GM18505 (cell line): Measurements from ENCODE around the gene MBD3L2B.
"Not testable (repeated sequence)": the region's sequence is repeated elsewhere in the genome, so short reads cannot be mapped to it uniquely, and the experiment has no call there.

Experiments used
- ATAC-seq: cut with Tn5 transposase; IDR thresholded peaks from one replicate; pipeline ENCODE4 v1.9.1; 2021; ENCODE audit not compliant: unreplicated experiment
- POLR2A ChIP-seq: IDR thresholded peaks from 4 replicates; pipeline ENCODE4 v1.6.1; 2011; ENCODE audit warnings: borderline replicate concordance; ENCODE audit not compliant: insufficient read depth, insufficient read length; ENCODE audit errors: extremely low read depth

The MBD3L2B gene

DNA sequence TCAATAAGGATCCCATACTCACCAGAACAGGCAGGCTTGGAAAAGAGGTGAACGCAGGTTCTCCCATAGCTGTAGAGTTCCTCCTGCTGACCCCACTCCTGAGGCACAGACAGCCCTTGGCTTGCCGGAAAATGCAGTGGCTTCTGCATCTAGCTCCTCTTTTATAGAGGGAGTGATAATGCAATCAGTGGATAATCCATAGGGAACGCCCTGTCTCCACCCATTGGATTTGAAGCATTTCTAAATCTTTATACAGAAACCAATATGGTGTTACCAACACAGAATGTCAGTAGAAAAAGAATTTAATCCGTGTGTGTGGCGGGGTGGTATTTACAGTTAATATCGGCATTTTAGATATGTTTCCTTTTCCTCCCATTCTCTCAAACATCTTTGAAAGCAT is at the start of gene MBD3L2B:
TSS of gene MBD3L2B (minus strand) at position 101 of the 400 bp plus-strand sequence. CDS start at position 67, 34 bp downstream.
- not testable (repeated sequence) for ATAC-seq

DNA sequence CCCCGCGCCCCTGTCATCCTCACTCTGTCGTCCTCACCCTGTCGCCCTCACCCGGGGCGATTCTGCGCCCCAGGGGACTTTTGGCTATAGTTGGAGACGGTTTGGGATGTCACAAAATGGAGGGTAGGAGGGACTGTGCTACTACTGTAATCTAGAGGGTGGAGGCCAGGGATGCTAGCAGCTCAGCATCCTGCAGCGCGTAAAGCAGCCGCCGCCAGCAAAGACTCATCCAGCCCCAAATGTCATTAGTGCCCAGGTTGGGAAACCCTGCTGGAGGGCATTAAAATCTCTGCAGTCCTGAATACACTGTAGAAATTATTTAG is 48.6 kb upstream of the MBD3L2B start:
- no peak for TF ChIP-seq POLR2A
- ATAC-seq = peak; percentile 26

DNA sequence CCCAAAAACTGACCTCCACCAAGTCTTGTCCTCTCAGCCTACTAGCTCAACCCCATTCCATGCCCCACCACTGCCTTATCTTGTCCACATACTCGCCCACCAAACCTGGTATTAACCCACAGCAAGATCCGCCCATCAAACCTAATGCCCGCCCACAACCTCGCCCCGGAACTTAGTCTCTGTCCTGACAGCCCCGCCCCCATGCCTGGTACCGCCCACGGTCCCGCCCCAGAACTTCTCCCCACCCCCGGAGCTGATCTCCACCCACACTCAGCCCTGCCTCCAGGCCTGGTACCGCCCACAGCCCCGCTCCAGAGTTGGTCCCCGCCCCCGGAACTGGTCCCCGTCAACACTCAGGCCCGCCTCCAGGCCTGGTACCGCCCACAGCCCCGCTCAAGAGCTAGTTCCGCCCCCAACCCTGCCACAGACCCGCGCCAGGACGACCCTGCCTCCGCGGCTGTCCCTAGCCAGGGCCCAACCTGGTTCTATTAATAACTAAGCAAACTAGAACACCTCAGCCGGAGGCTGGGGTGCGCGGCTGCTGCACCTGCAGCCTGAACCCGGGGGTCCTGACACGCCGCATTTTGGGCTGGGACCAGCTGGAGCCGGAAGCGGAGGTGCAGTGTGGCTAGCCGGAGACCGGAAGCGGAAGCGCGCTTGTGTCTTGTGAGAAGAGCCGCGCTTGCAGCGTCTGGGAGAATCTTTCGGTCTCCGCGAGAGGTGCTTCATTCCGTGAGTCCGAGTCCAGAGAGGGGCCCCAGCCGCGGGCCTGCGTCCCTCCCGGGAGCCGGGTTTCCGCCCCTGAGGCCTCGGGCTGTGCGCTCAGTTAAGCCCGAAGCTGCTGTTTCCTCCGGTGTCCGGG is 48.0 kb upstream of the MBD3L2B start, which contains the start of gene ZNF557:
TSS of gene ZNF557 (plus strand) at position 662 of the 862 bp plus-strand sequence. CDS start 5,372 bp downstream, outside the sequence.
- TF ChIP-seq POLR2A = peak; percentile 96
- ATAC-seq = peak; percentile 90

DNA sequence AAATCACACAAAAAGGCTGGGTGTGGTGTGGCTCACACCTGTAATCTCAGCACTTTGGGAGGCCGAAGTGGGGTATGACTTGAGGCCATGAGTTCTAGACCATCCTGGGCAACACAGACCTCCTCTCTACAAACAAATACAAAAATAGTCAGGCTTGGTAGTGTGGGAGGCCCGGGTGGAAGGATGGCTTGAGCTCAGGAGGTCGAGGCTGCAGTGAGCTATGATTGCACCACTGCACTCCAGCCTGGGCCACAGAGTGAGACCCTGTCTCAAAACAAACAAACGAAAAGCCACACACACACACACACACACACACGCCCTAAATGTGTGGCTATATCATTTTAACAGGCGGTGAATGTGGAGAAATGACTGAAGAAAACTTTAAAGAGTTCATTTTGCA is 47.4 kb upstream of the MBD3L2B start:
- ATAC-seq = no peak
- no peak for TF ChIP-seq POLR2A

DNA sequence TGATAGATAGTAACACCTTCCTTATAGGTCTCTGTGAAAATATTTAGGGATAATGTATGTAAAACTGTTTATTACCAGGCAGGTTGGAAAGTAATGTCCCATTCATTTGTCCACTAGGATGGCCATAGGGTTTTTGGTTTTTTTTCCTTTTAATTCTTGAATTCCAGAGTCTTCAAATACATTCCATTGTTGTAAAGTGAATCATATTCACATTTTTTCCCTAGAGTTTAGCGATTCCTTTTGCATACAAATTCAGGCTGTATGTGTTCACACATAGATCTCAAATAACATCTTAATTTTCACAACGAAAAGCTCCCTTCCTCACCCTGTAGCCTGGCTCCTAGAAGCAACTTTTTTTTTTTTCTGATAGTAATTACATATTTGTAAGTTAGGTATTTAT is 46.5 kb upstream of the MBD3L2B start:
- no peak for ATAC-seq
- TF ChIP-seq POLR2A = no peak

DNA sequence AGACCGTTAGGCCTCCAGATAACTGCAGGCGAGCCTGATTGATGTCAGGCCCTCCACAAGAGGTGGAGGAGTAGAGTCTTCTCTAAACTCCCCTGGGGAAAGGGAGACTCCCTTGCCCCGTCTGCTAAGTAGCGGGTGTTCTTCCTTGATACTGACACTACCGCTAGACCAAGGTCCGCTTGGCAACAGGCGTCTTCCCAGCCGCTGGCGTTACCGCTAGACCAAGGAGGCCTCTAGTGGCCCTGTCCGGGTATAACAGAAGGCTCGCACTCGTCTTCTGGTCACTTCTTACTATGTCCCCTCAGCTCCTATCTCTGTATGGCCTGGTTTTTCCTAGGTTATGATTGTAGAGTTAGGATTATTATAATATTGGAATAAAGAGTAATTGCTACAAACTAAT is 45.9 kb upstream of the MBD3L2B start:
- not testable (repeated sequence) for ATAC-seq

DNA sequence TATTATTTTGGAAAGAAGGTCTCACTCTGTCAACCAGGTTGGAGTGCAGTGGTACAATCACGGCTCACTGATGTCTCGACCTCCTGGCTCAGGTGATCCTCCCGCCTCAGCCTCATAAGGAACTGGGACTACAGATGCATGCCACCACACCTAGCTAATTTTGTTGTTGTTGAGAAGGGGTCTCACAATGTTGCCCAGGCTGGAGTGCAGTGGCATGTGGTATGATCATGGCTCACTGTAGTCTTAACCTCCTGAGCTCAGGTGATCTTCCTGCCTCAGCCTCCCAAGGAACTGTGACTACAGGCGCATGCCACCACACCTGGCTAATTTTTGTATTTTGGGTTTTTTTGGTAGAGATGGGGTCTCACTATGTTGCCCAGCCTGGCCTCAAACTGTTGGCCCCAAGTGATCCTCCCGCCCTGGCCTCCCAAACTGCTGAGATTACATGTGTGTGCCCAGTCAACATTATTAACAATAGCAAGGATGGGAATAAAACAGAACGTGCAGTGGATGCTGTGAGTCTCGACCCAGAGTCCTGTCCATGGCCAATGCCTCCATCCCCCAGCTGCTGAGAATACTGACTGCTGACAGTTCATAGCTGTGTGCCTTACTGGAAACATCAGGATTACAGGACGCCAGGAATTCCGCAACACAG is 42.7 kb upstream of the MBD3L2B start:
- TF ChIP-seq POLR2A = no peak
- ATAC-seq = no peak

DNA sequence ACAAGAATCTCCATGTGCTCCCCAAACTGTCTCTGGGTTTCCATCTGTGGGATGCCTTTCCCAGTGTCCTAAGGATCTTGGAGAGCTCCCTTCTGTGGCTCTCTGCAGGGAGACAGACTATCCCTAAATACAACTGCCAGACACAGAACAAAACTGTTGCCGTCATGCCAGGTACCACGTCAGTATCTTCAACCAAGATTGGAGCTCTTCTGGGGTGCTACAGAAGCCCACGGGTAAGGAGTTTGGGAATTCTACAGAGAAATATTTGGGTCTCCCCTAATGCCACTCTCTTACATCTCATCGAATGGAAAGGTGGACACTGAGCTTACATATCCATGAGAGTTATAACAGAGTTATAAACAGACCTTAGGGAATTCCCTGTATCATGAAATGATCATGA is 42.1 kb upstream of the MBD3L2B start:
- TF ChIP-seq POLR2A = no peak
- ATAC-seq = no peak

DNA sequence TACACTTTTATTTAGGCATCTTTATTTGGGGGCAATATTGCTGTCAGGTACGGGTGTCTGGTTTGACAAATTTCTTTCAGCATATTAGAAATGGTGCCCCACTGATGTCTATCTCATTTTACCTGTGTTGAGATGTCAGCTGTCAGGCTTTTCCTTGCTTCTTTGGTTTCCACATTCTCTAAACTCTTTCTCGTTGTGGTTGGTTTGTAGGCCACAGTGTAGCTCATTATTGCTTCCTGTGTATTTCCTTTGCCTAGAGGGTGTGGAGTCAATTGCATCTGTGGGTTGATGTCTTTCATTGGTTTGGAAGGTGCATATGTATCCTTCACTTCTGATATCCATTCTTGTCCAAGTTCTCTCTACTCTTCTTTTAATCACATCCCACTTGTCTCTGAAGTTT is 38.7 kb upstream of the MBD3L2B start:
- ATAC-seq = not testable (repeated sequence)

DNA sequence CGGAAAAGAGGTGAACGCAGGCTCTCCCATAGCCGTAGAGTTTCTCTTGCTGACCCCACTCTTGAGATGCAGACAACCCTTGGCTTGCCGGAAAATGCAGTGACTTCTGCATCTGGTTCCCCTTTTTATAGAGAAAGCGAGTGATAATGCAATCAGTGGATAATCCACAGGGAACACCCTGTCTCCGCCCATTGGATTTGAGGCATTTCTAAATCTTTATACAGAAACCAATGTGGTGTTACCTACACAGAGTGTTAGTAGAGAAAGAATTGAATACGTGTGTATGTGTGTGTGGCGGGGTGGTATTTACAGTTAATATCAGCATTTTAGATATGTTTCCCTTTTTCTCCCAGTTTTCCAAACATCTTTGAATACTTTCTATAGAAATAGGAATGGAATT is 37.3 kb upstream of the MBD3L2B start, which contains the start of gene MBD3L3:
TSS of gene MBD3L3 (minus strand) at position 101 of the 400 bp plus-strand sequence. CDS start at position 30, 71 bp downstream.
- ATAC-seq = not testable (repeated sequence)

DNA sequence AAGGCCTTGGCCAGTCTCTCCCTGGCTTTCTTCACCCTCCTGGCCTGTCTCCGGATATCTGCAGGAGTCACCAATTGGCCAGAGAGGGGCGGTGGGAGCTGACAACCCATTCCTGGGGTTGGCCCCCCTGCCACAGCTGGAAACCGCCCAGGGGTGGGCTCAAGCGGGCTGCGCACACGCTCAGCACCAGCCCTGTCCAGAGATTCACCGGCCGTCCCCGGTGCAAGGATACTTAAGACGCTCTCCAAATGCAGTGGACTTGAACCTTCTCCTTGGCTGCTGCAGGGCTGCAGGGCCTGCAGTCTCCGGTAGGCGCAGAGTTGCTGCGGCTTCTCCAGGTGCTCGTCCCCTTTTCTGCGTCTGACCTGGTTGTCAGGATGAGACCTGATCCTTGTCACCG is 35.1 kb upstream of the MBD3L2B start:
- ATAC-seq = not testable (repeated sequence)

DNA sequence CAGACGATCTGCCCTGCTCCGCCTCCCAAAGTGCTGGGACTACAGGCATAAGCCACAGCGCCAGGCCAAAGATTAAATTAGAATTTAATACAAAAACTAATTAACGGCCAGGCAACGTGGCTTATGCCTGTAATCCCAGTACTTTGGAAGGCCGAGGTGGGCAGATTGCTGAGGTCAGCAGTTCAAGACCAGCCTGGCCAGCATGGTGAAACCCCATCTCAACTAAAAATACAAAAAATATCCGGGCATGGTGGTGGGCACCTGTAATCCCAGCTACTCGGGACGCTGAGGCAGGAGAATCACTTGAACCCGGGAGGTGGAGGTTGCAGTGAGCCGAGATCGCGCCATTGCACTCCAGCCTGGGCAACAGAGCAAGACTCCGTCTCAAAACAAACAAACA is 34.4 kb upstream of the MBD3L2B start:
- not testable (repeated sequence) for ATAC-seq

DNA sequence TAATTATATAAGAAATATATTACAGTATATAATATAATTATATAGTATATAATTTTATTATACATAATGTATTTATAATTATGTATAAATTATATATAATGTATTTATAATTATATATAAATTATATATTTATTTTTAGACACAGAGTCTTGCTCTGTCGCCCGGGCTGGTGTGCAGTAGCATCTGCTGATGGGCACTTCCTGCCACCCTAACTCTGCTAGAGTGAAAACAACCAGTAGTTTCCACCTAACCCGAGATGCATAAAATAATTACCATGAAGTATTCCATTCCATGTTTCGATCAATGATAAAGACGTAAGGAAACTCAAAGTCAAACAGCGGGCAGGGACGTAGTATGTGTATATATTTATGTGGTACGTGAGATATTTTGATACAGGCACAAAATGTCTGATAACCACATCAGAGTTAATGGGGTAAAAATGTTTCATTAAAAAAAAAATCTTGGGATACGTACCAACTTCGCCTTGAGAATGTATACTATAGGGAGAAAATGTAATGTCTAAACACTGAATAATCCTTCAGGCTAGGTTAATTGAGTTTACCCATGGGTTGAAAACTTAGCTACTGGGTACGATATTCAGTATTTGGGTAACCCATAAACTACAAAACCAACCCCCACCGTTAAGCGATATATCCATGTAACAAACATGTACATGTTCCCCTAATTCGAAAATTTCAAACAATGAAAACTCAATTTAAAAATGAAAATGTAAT is 33.6 kb upstream of the MBD3L2B start:
- ATAC-seq = not testable (repeated sequence)

DNA sequence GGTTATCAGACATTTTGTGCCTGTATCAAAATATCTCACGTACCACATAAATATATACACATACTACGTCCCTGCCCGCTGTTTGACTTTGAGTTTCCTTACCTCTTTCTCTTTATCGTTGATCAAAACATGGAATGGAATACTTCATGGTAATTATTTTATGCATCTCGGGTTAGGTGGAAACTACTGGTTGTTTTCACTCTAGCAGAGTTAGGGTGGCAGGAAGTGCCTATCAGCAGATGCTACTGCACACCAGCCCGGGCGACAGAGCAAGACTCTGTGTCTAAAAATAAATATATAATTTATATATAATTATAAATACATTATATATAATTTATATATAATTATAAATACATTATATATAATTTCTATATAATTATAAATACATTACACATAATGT is 31.7 kb upstream of the MBD3L2B start:
- ATAC-seq = not testable (repeated sequence)

DNA sequence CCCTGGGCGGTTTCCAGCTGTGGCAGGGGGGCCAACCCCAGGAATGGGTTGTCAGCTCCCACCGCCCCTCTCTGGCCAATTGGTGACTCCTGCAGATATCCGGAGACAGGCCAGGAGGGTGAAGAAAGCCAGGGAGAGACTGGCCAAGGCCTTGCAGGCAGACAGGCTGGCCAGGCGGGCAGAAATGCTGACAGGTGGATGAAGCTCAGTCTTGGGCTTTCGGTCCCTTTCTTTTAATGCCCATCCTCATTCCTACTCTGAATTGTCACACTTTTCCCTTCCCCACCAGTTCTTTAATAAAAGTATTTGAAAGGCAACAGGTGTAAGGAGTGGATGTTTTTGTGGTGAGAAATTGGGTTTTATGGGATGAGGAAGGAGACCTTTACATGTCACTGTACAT is 30.2 kb upstream of the MBD3L2B start:
- not testable (repeated sequence) for ATAC-seq

DNA sequence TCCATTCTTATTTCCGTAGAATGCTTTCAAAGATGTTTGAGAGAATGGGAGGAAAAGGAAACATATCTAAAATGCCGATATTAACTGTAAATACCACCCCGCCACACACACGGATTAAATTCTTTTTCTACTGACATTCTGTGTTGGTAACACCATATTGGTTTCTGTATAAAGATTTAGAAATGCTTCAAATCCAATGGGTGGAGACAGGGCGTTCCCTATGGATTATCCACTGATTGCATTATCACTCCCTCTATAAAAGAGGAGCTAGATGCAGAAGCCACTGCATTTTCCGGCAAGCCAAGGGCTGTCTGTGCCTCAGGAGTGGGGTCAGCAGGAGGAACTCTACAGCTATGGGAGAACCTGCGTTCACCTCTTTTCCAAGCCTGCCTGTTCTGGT is 27.8 kb upstream of the MBD3L2B start, which contains the start of gene MBD3L2:
TSS of gene MBD3L2 (plus strand) at position 301 of the 400 bp plus-strand sequence. CDS start at position 354, 53 bp downstream.
- not testable (repeated sequence) for ATAC-seq

DNA sequence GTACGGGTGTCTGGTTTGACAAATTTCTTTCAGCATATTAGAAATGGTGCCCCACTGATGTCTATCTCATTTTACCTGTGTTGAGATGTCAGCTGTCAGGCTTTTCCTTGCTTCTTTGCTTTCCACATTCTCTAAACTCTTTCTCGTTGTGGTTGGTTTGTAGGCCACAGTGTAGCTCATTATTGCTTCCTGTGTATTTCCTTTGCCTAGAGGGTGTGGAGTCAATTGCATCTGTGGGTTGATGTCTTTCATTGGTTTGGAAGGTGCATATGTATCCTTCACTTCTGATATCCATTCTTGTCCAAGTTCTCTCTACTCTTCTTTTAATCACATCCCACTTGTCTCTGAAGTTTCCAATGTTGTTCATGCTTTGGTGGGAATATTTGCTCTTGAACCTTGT is 20.3 kb upstream of the MBD3L2B start:
- not testable (repeated sequence) for ATAC-seq

DNA sequence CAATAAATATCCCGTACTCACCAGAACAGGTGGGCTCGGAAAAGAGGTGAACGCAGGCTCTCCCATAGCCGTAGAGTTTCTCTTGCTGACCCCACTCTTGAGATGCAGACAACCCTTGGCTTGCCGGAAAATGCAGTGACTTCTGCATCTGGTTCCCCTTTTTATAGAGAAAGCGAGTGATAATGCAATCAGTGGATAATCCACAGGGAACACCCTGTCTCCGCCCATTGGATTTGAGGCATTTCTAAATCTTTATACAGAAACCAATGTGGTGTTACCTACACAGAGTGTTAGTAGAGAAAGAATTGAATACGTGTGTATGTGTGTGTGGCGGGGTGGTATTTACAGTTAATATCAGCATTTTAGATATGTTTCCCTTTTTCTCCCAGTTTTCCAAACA is 18.8 kb upstream of the MBD3L2B start, which contains the start of gene MBD3L4:
TSS of gene MBD3L4 (minus strand) at position 101 of the 400 bp plus-strand sequence. CDS start at position 66, 35 bp downstream.
- not testable (repeated sequence) for ATAC-seq

DNA sequence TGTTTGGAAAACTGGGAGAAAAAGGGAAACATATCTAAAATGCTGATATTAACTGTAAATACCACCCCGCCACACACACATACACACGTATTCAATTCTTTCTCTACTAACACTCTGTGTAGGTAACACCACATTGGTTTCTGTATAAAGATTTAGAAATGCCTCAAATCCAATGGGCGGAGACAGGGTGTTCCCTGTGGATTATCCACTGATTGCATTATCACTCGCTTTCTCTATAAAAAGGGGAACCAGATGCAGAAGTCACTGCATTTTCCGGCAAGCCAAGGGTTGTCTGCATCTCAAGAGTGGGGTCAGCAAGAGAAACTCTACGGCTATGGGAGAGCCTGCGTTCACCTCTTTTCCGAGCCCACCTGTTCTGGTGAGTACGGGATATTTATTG is 9.0 kb upstream of the MBD3L2B start, which contains the start of gene MBD3L5:
TSS of gene MBD3L5 (plus strand) at position 301 of the 400 bp plus-strand sequence. CDS start at position 335, 34 bp downstream.
- not testable (repeated sequence) for ATAC-seq
